Kidney tubule cell (primary cell): ENCODE data around the gene NUDT1.

ENCODE experiments used
- DNase-seq: peaks from one replicate; pipeline ENCODE4 v3.0.0-alpha.2; 2018; ENCODE audit warnings: low spot score

NUDT1 gene

GRCh38 chr7:2205036-2205780, 36.8 kb upstream of the NUDT1 start:
- no peak for DNase-seq

- no peak for DNase-seq
Measured at GRCh38 chr7:2208712-2209111, 33.3 kb upstream of the NUDT1 start.

GRCh38 chr7:2209146-2209960, 32.7 kb upstream of the NUDT1 start:
- DNase-seq: peak; percentile 51

- DNase-seq: no peak
Measured at GRCh38 chr7:2209961-2210323, 32.1 kb upstream of the NUDT1 start.

GRCh38 chr7:2210551-2211258, 31.3 kb upstream of the NUDT1 start:
- no peak for DNase-seq

- DNase-seq: no peak
Measured at GRCh38 chr7:2211259-2211880, 30.7 kb upstream of the NUDT1 start.

GRCh38 chr7:2211926-2212325, 30.1 kb upstream of the NUDT1 start:
- no peak for DNase-seq

- no peak for DNase-seq
Measured at GRCh38 chr7:2212906-2213305, 29.1 kb upstream of the NUDT1 start.

- no peak for DNase-seq
Measured at GRCh38 chr7:2213551-2214215, 28.3 kb upstream of the NUDT1 start.

- no peak for DNase-seq
Measured at GRCh38 chr7:2214636-2215035, 27.4 kb upstream of the NUDT1 start.

GRCh38 chr7:2215851-2216250, 26.2 kb upstream of the NUDT1 start:
- no peak for DNase-seq

- no peak for DNase-seq
Measured at GRCh38 chr7:2217206-2217605, 24.8 kb upstream of the NUDT1 start.

GRCh38 chr7:2217716-2218443, 24.1 kb upstream of the NUDT1 start:
- DNase-seq: peak; percentile 18

- DNase-seq: no peak
Measured at GRCh38 chr7:2218444-2218785, 23.6 kb upstream of the NUDT1 start.

- no peak for DNase-seq
Measured at GRCh38 chr7:2219136-2219535, 22.9 kb upstream of the NUDT1 start.

- DNase-seq: no peak
Measured at GRCh38 chr7:2219606-2220005, 22.4 kb upstream of the NUDT1 start.

- no peak for DNase-seq
Measured at GRCh38 chr7:2220030-2220429, 22.0 kb upstream of the NUDT1 start.

- DNase-seq: no peak
Measured at GRCh38 chr7:2220506-2220905, 21.5 kb upstream of the NUDT1 start.

GRCh38 chr7:2220954-2221353, 21.1 kb upstream of the NUDT1 start:
- no peak for DNase-seq

GRCh38 chr7:2222516-2222915, 19.5 kb upstream of the NUDT1 start:
- DNase-seq: no peak

GRCh38 chr7:2223321-2223720, 18.7 kb upstream of the NUDT1 start:
- DNase-seq: no peak
